Endothelial cell of hepatic sinusoid (primary cell): ENCODE results near the gene CDH13.

ENCODE experiments used
- in situ Hi-C: cut with HindIII; loops from 2 replicates; pipeline ENCODE4 v1.10.0; 2017; ENCODE audit warnings: low sequenced_read_pairs

CDH13 gene

GRCh38 chr16:82682767-82683166 lies 56.0 kb downstream of the CDH13 start:
- in situ Hi-C loops = no loop called here

- in situ Hi-C loops = no loop called here
Observed at GRCh38 chr16:82684256-82684655, 57.5 kb downstream of the CDH13 start.

GRCh38 chr16:82685526-82685925 lies 58.8 kb downstream of the CDH13 start:
- in situ Hi-C loops = no loop called here

GRCh38 chr16:82694239-82694874 lies 67.6 kb downstream of the CDH13 start:
- in situ Hi-C loops = no loop called here

- in situ Hi-C loops = no loop called here
Observed at GRCh38 chr16:82695806-82696205, 69.0 kb downstream of the CDH13 start.

- in situ Hi-C loops = no loop called here
Observed at GRCh38 chr16:82699260-82699659, 72.5 kb downstream of the CDH13 start.

- in situ Hi-C loops = no loop called here
Observed at GRCh38 chr16:82699711-82700495, 73.1 kb downstream of the CDH13 start.

GRCh38 chr16:82700541-82701235 lies 73.9 kb downstream of the CDH13 start:
- in situ Hi-C loops = no loop called here

GRCh38 chr16:82701442-82701955 lies 74.7 kb downstream of the CDH13 start:
- in situ Hi-C loops = no loop called here

GRCh38 chr16:82703161-82703560 lies 76.4 kb downstream of the CDH13 start:
- in situ Hi-C loops = no loop called here

GRCh38 chr16:82703871-82704768 lies 77.4 kb downstream of the CDH13 start:
- in situ Hi-C loops = no loop called here

- in situ Hi-C loops = no loop called here
Observed at GRCh38 chr16:82709987-82710386, 83.2 kb downstream of the CDH13 start.

- in situ Hi-C loops = no loop called here
Observed at GRCh38 chr16:82713778-82714177, 87.0 kb downstream of the CDH13 start.

GRCh38 chr16:82715160-82715559 lies 88.4 kb downstream of the CDH13 start:
- in situ Hi-C loops = loop anchor here (5.0 kb wide), 1 partner anchor 63 kb away; no protein-coding TSS in a partner anchor

- in situ Hi-C loops = loop anchor here (5.0 kb wide), 1 partner anchor 64 kb away; no protein-coding TSS in a partner anchor
Observed at GRCh38 chr16:82715833-82716232, 89.1 kb downstream of the CDH13 start.

- in situ Hi-C loops = loop anchor here (5.0 kb wide), 1 partner anchor 64 kb away; no protein-coding TSS in a partner anchor
Observed at GRCh38 chr16:82716361-82716855, 89.6 kb downstream of the CDH13 start.

- in situ Hi-C loops = no loop called here
Observed at GRCh38 chr16:82720414-82720813, 93.6 kb downstream of the CDH13 start.

GRCh38 chr16:82726306-82726705 lies 99.5 kb downstream of the CDH13 start:
- in situ Hi-C loops = no loop called here

GRCh38 chr16:82728901-82729300 lies 102.1 kb downstream of the CDH13 start:
- in situ Hi-C loops = no loop called here

GRCh38 chr16:82730901-82731300 lies 104.1 kb downstream of the CDH13 start:
- in situ Hi-C loops = no loop called here
